IMR-90 (cell line): Measurements from ENCODE around the gene RHOT2.

ENCODE experiments used
- POLR2A ChIP-seq: IDR thresholded peaks from 2 replicates; pipeline ENCODE4 v1.6.1; 2012; ENCODE audit warnings: mild to moderate bottlenecking, low read depth, low read length
- TF ChIP-seq, protein P1 (sequence below): conservative IDR thresholded peaks from 2 replicates; pipeline ENCODE4 v1.5.1; 2012; ENCODE audit warnings: mild to moderate bottlenecking, low read depth, low read length, improper control_type of control experiment

DNA sequence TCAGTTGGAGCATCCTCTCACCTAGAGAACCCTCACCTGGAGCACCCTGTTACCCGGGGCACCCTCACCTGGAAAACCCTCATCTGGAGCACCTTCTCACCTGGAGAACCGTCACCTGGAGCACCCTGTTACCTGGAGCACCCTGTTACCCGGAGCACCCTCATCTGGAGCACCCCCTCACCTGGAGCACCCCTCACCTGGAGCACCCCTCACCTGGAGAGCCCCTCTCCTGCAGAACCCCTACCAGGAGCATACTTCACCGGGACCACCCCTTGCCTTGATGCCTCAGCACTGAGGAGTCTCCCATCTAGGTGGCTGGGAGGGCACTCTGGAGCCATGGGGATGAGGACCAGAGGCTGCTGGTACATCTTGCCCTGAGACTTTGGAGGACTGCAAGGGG, 41.0 kb downstream of the RHOT2 start:
- TF ChIP-seq, protein P1, sequence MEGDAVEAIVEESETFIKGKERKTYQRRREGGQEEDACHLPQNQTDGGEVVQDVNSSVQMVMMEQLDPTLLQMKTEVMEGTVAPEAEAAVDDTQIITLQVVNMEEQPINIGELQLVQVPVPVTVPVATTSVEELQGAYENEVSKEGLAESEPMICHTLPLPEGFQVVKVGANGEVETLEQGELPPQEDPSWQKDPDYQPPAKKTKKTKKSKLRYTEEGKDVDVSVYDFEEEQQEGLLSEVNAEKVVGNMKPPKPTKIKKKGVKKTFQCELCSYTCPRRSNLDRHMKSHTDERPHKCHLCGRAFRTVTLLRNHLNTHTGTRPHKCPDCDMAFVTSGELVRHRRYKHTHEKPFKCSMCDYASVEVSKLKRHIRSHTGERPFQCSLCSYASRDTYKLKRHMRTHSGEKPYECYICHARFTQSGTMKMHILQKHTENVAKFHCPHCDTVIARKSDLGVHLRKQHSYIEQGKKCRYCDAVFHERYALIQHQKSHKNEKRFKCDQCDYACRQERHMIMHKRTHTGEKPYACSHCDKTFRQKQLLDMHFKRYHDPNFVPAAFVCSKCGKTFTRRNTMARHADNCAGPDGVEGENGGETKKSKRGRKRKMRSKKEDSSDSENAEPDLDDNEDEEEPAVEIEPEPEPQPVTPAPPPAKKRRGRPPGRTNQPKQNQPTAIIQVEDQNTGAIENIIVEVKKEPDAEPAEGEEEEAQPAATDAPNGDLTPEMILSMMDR, result no peak
- no peak for TF ChIP-seq POLR2A
